ENCODE data around the gene PRSS36. TPM values are rescaled to one million over a fixed set of nuclear protein-coding genes. Genes with fewer than 3 reads are reported as not detected.
"Not testable (repeated sequence)": the region's sequence is repeated elsewhere in the genome, so short reads cannot be mapped to it uniquely, and the experiment has no call there.

PRSS36 gene
- total RNA-seq, 1 experiment from 2014 or later: 1.6 TPM

- H3K9me3 Mint-ChIP-seq (ENCODE audit: low read depth, unreplicated experiment): no peaks in the 10 kb centered on the region
- BruUV-seq (replicated peaks): no TSS peak
- H3K36me3 Mint-ChIP-seq (ENCODE audit: insufficient read depth, unreplicated experiment): peaks cover 90% of the 10 kb centered on the region
- H3K27me3 Mint-ChIP-seq (ENCODE audit: unreplicated experiment): no peaks in the 10 kb centered on the region
- DNase-seq: no peak
- H3K27ac Mint-ChIP-seq (ENCODE audit: unreplicated experiment): peak overlapping the region; percentile 10
- H3K4me3 Mint-ChIP-seq (ENCODE audit: low read depth, unreplicated experiment): no peak overlapping the region
- CTCF ChIA-PET: no interaction called here
- H3K4me1 Mint-ChIP-seq (ENCODE audit: low read depth, unreplicated experiment): peaks cover 22% of the 10 kb centered on the region
- intact Hi-C loops (cut with micrococcal nuclease; ENCODE audit: unreplicated experiment): no loop called here
- TF ChIP-seq CTCF (IDR thresholded peaks at IDR 0.05; ENCODE audit: unreplicated experiment): no peak
Measured at GRCh38 chr16:31196324-31197088, 46.6 kb upstream of the PRSS36 start.

DNA sequence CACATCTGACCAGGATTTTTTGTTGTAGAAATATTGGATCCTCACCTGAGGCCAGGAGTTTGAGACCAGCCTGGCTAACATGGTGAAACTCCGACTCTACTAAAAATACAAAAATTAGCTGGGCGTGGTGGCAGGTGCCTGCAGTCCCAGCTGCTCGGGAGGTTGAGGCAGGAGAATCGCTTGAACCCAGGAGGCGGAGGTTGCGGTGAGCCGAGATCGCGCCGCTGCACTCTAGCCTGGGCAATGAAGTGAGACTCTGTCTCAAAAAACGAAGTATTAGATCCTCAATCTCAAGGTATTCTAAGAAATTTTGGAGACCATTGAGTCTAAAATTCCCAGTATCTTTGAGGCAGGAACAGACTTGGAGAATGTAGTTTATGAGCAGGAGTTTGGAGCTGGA, 46.0 kb upstream of the PRSS36 start:
- DNase-seq; CTCF ChIA-PET; H3K9me3 Mint-ChIP-seq (ENCODE audit: low read depth, unreplicated experiment); BruUV-seq (replicated peaks); H3K27me3 Mint-ChIP-seq (ENCODE audit: unreplicated experiment); H3K4me3 Mint-ChIP-seq (ENCODE audit: low read depth, unreplicated experiment); intact Hi-C loops (cut with micrococcal nuclease; ENCODE audit: unreplicated experiment): not testable (repeated sequence)
- H3K27ac Mint-ChIP-seq (ENCODE audit: unreplicated experiment): peak overlapping the region; percentile 10
- peaks cover 90% of the 10 kb centered on the region for H3K36me3 Mint-ChIP-seq (ENCODE audit: insufficient read depth, unreplicated experiment)
- peaks cover 15% of the 10 kb centered on the region for H3K4me1 Mint-ChIP-seq (ENCODE audit: low read depth, unreplicated experiment)

DNA sequence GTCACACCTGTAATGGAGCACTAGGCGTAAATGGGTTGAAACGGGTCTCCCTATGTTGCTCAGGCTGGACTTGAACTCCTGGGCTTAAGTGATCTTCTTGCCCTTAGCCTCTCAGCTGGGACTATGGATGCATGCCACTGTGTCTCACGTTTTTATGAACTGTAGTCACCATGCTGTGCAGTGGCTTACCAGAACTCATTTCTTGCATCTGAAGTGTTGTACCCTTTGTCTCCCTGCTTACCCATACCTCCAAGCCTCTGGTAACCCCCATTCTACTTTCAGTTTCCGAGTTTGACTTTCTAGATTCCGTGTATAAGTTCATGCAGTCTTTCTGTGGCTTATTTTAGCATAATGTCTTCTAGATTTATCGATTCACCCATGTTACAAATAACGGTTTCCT, 45.0 kb upstream of the PRSS36 start:
- intact Hi-C loops (cut with micrococcal nuclease; ENCODE audit: unreplicated experiment): no loop called here
- H3K4me1 Mint-ChIP-seq (ENCODE audit: low read depth, unreplicated experiment): peaks cover 17% of the 10 kb centered on the region
- DNase-seq: no peak
- CTCF ChIA-PET: no interaction called here
- TF ChIP-seq CTCF (IDR thresholded peaks at IDR 0.05; ENCODE audit: unreplicated experiment): no peak
- no peak overlapping the region for H3K4me3 Mint-ChIP-seq (ENCODE audit: low read depth, unreplicated experiment)
- BruUV-seq (replicated peaks): TSS peak; percentile 1
- no peaks in the 10 kb centered on the region for H3K9me3 Mint-ChIP-seq (ENCODE audit: low read depth, unreplicated experiment)
- H3K27ac Mint-ChIP-seq (ENCODE audit: unreplicated experiment): no peak overlapping the region
- H3K27me3 Mint-ChIP-seq (ENCODE audit: unreplicated experiment): no peaks in the 10 kb centered on the region
- peaks cover 90% of the 10 kb centered on the region for H3K36me3 Mint-ChIP-seq (ENCODE audit: insufficient read depth, unreplicated experiment)

DNA sequence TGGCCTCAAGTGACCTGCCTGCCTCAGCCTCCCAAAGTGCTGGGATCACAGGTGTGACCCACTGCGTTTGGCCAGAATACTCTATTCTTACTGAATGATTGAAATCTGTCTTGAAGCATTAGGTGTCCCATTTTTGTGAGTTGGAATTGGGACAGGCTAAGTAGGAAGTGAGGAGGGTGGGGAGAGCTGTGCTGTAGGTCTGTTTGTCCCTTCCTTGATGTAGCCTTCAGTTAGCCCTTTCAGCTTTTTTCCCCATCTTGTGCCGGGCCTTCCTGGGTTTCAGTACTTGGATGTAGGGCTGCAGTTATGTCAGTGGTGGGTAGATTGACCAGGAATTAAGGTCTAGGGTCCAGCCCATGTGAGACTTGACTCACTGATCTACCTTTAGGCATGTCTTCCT, 44.0 kb upstream of the PRSS36 start:
- DNase-seq: no peak
- no peaks in the 10 kb centered on the region for H3K9me3 Mint-ChIP-seq (ENCODE audit: low read depth, unreplicated experiment)
- peaks cover 92% of the 10 kb centered on the region for H3K36me3 Mint-ChIP-seq (ENCODE audit: insufficient read depth, unreplicated experiment)
- H3K4me3 Mint-ChIP-seq (ENCODE audit: low read depth, unreplicated experiment): no peak overlapping the region
- peak overlapping the region; percentile 24 for H3K27ac Mint-ChIP-seq (ENCODE audit: unreplicated experiment)
- H3K27me3 Mint-ChIP-seq (ENCODE audit: unreplicated experiment): no peaks in the 10 kb centered on the region
- CTCF ChIA-PET: no interaction called here
- TF ChIP-seq CTCF (IDR thresholded peaks at IDR 0.05; ENCODE audit: unreplicated experiment): no peak
- no TSS peak for BruUV-seq (replicated peaks)
- H3K4me1 Mint-ChIP-seq (ENCODE audit: low read depth, unreplicated experiment): peaks cover 11% of the 10 kb centered on the region
- intact Hi-C loops (cut with micrococcal nuclease; ENCODE audit: unreplicated experiment): no loop called here
